Activated T-helper 1 cell treated with Interleukin-2 at 50 U/mL for 16 hours (primary cell): ENCODE measurements around the gene FARP2.
A peak's percentile ranks its signal among the peaks of the same experiment; 100 is the strongest.
"Not testable (repeated sequence)": the region's sequence is repeated elsewhere in the genome, so short reads cannot be mapped to it uniquely, and the experiment has no call there.

Experiments used
- DNase-seq: peaks from one replicate; pipeline ENCODE4 v3.0.0-alpha.2; 2020; ENCODE audit warnings: low read depth

The FARP2 gene, protein sequence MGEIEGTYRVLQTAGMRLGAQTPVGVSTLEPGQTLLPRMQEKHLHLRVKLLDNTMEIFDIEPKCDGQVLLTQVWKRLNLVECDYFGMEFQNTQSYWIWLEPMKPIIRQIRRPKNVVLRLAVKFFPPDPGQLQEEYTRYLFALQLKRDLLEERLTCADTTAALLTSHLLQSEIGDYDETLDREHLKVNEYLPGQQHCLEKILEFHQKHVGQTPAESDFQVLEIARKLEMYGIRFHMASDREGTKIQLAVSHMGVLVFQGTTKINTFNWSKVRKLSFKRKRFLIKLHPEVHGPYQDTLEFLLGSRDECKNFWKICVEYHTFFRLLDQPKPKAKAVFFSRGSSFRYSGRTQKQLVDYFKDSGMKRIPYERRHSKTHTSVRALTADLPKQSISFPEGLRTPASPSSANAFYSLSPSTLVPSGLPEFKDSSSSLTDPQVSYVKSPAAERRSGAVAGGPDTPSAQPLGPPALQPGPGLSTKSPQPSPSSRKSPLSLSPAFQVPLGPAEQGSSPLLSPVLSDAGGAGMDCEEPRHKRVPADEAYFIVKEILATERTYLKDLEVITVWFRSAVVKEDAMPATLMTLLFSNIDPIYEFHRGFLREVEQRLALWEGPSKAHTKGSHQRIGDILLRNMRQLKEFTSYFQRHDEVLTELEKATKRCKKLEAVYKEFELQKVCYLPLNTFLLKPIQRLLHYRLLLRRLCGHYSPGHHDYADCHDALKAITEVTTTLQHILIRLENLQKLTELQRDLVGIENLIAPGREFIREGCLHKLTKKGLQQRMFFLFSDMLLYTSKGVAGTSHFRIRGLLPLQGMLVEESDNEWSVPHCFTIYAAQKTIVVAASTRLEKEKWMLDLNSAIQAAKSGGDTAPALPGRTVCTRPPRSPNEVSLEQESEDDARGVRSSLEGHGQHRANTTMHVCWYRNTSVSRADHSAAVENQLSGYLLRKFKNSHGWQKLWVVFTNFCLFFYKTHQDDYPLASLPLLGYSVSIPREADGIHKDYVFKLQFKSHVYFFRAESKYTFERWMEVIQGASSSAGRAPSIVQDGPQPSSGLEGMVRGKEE

DNA sequence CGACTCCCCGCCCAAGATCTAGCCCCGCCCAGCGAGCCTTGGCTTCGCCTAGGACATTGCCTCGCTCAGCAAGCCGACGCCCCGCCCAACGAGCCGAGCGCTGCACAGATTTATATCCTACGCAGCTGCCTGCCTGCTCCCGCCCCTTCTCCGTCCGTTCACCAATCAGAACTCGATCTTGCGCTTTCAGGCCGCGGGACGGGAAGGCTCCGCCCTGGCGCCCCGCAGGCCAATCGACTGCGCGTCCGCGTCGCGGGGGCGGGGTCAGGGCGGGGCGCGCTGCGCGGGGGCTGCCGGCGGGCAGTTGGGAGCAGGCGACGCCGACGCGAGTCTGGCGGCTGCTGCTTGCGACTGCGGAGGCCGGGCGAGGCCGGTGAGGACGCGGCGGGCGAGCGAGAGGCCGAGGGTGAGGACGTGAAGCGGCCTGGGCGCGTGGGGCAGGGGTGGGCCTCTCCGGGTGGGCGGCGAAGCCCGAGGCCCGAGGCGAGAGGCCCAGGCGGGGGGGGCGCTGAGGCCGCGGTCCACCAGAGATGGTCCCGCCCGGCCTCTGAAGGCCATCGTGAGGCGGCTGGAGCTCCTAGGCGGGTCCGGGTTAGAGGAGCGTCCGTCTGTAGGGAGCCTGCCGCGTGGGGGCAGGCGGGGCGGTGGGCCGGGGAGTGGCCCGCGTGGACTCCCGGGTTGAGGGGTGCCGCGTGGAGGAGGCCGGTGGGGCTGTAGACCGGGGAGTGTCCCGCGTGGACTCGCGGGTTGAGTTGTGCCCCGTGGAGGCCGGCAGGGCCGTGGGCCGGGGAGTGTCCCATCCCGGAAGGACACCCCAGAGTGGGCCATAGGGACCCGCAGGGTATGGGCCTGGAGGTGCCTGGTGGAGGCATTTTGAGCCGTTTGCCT, at the start of gene FARP2:
TSS of gene FARP2 (plus strand) at position 303 of the 888 bp plus-strand sequence. CDS start 16,823 bp downstream, outside the sequence.
- DNase-seq = peak; percentile 94

DNA sequence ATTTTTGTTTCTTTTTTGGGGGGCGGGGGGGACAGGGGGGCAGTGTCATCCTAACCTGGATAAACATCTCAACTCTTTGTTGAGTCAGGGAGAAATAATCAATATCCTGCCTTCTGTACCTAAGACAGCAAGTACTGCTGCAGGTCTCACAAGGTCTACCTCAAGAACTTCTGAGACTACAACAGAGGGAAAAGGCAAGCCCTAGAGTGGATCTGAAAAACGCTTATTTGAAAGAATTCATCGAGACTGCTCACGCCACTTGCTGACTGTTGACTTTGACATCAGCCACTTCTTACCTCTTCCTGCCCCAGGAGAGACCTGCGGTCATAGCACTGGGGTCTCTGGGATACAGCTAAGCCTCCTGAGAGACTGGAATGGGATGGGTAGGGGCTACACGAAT, 49.0 kb upstream of the FARP2 start:
- no peak for DNase-seq

DNA sequence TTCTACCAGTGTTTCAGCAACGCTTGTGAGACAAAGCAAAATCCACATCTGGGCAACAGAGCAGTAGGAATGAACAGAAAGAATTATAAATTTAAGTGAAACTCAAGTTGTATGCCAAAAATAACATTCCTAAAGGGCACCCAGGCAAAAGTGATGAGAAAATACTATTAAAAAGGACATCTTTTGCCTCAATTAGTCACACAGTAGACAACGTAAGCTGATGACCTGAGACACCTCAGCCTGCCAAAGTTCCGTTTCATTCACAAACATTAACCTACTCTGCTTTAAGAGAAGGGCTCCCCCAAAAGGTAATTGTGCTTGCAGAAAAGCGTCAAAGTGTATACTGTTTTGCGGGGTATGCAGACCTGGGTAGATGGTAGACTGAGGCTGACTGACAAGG, 47.8 kb upstream of the FARP2 start:
- DNase-seq = no peak

DNA sequence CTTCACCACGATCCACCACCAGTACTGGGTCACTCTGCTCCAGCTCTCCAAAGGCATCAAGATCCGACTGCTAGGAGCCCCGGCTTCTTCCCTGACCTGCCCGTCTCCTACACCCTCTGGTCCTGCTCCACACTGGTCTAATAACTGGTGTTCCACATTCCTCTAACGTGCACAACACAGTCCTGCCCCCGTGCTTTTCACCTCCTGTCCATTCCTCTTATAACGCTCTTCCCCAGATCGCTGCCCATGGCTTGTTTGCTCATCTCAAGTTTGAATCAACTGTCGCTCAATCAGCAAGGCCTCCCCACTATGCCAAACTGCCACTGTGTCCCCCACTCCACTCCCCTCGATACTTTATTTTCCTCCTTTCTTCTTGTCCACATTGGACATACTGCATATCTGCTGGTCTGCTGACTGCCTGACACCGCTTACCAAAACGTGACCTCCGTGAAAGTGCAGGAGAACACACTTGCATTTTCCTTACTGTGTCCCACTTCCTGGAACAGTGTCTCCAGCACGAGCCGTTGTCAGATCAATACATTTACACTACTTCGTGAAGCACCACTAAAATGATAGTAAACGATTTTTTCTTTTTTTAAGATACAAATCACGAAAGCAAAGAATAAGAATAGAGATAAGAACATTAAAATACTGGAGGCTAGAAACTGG, 47.1 kb upstream of the FARP2 start:
- no peak for DNase-seq

DNA sequence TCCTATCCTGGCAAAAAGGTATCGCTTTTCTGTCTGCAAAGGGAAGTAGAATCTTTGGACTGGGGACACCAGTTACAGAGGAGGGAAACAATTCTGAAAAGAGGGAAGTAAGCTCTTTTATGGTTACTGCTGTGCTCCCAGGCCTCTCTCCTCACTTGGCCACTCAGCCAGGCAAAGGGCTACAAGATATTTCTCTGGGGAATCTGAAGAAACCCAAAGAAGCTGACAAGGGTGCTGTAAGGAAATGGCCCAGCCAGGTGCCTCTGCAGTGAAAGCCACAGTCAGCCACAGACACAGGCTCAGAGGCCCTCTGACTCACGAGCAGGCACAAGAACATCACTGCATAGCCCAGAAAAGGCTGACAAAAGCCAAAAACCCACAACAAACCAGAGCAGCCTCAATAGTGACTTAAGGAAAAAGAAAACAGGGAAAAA, 46.4 kb upstream of the FARP2 start:
- DNase-seq = peak; percentile 53

DNA sequence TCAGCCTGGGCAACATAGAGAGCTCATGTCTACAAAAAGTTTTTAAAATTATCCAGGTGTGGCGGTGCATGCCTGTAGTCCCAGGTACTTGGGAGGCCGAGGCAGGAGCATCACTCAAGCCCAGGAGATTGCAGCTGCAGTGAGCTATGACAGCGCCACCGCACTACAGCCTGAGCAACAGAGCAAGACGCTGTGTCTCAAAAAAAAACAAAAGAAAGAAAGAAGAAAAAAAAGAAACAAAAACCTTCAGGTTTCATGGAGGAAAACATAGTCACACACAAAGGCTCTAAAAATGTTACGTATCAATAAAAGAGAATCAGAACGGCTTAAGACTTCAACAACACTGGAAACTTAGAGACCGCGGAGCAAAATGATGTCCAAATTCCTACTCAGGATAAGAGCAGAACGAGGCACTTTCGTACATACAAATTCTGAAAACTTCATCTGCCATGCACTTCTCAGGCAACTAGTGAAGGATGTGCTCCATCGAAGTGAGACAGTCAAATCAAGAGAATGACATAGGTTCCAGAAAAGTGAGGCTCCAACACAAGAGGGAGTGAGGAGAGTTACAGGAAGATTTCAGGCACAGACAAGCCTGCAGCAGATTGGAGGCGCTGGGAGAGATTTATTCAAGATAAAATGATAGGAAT, 45.0 kb upstream of the FARP2 start:
- DNase-seq = no peak

DNA sequence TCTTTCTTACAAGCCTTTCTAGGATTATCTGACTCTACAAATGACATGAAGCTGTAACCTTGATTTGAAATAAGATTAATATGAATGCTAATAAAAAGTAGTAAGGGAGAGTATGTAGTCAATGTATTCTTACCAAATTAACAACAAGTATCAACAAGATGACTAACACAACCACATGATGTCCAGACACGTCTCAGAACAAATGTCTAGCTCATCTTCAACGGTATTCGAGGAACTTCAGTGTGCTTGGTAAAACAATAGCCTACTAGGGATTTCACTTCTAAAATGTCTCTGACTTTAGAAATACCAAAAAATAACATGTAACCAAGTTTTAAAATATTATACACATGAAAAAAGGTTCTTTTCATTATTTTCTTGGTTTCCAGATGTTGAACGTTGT, 44.0 kb upstream of the FARP2 start:
- no peak for DNase-seq

DNA sequence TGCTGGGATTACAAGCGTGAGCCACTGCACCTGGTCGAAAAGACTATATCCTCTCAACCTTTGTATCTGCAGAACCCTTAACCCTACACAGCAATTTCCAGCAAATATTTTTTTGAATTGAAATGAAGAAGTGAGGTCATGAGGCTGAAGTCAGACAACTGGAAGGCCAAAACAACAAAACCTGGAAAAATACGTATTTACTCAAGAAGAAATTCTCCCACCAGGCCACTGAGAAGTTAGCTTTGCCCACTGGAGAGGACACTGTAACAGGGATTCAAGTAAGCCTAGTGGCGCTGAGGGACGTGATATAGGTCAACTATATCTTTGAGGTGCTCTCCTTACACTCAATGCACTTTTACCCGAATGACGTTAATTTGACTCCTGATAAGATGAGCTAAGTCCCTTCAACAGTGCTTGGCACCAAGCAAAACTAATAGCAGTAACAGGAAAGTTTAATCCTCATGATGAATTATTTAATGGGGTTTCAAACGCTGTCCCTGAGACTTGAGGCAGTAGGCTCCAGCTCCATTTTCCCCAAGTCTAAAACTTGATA, 42.5 kb upstream of the FARP2 start:
- DNase-seq = no peak

DNA sequence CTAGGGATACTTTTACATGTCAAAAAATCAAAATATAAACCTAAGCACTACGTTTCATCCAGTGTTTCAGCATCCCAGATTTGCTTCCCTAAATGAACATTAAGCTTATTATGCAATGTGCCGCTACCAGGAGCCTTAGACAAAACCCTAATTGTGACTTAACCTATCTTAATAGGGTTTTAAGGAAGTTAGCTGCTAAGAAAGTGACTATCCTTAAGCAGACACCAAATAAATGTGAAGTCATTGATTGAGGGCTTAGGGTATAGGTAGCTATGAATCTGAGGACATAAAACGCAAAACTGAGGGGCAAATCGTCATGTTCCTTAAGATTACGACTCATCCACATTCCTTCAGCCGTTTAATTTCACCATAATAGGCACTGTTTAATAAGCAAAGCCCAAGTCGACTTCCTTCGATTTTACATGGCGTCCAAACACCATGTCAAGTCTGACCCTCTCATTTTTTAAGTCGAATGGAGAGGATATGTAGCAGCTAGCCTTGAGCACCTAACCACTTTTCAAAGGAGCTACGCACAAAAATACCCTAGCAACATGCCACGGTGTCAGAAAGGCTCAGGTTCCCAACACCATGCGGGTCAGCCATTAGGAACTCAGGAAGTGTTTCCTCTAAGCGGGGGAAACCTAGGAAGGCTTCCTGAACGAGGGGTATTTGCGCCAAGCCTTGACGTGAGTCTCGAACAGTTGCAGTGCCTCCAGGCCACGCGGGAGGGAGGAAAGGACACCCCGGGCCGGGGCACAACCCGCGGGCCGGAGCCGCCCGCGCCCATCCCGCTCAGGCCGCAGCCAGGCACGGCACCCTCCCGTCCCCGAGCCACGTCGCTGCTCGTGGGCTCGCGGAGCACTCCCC, 41.6 kb upstream of the FARP2 start:
- no peak for DNase-seq

DNA sequence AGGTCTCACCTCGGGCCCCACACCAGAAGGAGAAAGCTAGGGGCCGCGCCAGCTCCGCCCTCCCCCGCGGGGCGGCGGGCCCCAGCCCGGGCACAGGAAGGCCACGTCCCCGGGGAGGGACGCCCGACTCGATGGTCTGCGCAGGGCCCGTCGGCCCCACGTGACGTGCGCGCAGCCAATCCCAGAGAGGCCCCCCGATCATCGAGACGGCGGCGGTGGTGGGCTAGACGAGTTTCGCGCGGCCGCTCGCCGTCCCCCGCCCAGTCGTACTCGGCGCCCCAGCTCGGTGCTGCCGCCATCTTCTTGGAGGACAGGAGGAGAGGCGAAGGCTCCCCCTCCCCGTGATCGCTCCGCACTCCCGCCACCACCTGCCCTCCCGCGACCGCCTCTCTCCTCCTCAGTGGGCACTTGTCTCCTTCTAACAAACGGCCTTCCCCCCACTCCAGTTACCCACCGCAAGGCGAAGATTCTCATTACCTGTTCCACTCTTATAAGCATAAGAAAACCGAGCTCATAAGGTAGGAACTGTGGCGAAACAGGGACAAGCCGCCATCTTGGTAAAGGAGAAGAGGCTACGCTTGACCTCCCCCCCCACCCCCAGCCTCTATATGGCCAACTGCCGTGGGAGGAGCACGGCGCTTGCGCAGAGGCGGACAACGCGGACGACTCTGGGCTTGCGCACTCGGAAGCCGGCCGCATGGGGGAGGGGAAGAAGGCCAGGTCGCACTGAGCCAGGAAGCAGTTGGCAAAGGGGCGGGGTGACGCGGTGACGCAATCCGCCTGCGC, 40.8 kb upstream of the FARP2 start, which contains the start of gene HDLBP:
TSS of gene HDLBP (minus strand) at position 580 of the 786 bp plus-strand sequence. CDS start 48,803 bp downstream, outside the sequence.
- DNase-seq = peak; percentile 100

DNA sequence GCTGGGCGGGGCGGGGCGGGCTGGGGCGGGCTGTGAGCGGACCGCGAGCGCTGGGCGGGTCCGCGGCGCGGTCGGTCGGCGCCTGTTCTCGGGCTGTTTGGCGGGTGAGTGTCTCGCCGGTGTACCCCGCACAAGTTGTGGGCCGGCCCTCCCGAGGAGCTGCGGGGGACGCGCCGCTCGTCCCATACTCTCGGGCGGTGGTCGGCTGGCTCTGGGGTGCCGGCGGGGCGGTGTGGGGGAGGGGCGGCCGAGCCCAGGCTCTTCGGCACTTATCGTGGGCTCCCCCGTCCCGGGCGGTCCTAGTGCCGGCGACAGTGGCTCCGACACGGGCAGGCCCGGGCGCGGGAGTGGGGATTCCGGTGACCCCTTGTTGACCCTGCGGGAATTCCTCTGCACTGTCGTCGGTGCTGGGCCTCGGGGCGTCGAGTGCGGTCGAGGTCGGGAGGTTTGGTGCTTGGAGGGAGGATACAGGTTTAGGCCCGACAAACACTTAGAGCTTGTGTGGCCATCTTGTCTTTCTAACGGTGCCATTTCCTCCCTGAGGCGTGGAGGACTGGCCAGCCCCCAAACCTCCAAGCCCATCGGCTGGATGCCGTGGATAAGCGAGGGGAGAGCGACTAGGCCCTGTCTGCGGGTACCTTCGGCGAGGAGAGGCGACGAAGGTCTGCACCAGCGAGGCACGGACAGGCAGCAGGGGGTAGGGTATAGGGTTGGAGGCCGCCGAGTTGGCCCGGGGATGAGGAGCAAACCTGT, 40.0 kb upstream of the FARP2 start, which contains the start of gene SEPTIN2:
TSS of gene SEPTIN2 (plus strand) at position 47 of the 753 bp plus-strand sequence. CDS start 8,308 bp downstream, outside the sequence.
- DNase-seq = no peak

DNA sequence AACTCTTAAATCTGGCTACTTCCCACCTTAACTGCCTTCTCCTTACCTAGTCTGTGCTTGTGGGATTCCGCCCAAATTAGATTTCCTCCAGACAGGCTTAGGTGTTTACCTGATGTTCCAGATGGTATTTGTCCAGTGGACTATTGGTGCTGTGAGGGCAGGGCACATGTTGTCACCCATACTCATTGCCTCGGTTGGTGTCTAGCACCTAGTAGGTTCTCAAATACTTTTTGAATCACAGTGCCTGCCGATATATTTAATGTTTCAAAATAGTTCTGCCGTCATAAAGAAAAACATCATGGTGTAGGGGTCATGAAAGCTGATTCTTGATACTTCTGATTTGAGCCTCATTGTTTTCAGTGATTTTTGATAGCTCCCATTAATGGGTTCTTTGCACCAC, 39.3 kb upstream of the FARP2 start:
- no peak for DNase-seq

DNA sequence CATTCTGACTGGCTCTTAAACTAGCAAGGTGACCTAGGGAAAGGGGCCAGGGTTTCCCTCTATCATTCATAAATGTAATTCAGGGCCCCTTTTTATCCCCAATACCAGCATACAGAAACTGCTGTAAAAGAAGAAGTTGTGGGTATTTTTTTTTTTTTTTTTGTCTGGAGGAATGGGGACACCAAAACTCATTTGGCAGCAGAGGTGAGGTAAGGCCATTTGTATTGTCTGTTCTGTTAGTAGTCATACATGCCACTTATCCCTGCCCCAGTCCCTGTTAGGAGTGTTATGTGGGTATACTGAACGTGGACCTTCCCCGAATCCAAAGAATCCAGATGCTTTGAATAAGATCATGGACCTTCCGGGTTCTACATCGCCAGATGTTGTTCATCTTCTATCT, 38.7 kb upstream of the FARP2 start:
- no peak for DNase-seq

DNA sequence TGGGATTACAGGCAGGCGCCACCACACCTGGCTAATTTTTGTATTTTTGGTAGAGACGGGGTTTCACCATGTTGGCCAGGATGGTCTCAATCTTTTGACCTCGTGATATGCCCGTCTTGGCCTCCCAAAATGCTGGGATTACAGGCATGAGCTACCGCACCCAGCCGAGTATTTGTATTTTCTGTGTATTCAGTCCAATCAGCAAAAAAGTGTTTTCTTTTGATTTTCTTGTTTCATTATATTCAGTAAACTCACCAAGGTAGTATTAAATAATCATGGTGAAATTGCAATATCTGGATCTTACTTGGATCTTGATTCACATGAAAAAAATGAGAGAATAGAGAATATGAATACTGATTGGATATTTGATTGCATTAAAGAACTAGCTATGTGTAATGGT, 37.3 kb upstream of the FARP2 start:
- DNase-seq = not testable (repeated sequence)

DNA sequence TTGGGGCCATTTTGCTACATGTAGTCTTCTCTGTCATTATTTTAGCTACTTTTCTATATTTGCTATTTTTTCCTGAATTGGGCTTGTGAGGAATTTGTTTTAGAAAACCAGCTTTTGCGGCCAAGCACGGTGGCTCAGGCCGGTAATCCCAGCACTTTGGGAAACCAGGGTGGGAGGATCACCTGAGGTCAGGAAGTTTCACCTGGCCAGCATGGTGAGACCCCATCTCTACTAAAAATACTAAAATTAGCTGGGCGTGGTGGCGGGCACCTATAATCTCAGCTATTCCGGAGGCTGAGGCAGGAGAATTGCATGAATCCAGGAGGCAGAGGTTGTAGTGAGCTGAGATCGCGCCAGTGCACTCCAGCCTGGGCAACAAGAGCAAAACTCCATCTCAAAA, 35.7 kb upstream of the FARP2 start:
- no peak for DNase-seq

DNA sequence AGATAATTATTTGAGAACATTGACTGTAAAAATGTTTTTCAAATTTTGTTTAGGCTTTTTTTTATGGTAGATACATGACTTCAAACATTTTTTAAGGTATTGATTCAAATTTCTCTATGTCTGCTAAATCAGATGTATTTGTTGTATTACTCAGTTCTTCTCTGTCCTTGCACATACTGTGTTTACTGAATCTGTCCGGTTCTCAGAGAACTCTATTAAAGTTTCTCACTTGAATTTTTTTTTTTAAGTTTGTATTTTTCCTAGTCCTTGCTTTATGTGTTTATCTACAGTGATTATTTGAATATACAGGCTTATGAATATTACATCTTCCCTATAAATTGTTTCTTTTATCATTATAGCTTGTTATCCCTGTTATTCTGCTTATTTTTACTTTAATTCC, 35.1 kb upstream of the FARP2 start:
- no peak for DNase-seq

DNA sequence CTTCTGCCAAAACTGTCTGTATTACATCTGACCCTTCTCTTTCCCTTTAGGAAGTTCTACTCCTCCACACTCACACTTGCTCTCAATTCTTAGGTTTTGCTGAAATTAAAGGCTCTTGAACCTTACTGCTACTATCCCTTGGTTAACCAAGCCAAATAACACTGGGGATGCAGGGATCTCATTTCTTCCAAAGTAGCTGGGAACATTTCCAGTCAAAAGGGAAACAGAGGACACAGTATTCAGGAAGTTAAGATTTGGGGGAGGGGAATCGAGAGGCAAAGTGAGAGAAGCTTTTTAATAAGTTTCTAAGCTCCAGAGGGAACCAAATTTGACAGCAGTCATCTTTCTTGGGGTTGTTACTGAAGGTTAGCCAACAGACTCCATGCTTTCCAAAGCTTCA, 34.2 kb upstream of the FARP2 start:
- DNase-seq = no peak
